ENCODE results near the gene SIVA1. TPM values are rescaled to one million over a fixed set of nuclear protein-coding genes. Genes with fewer than 3 reads are reported as not detected.

The SIVA1 gene
- total RNA-seq, 1 donor from 2014 or later: 30.5 TPM

DNA sequence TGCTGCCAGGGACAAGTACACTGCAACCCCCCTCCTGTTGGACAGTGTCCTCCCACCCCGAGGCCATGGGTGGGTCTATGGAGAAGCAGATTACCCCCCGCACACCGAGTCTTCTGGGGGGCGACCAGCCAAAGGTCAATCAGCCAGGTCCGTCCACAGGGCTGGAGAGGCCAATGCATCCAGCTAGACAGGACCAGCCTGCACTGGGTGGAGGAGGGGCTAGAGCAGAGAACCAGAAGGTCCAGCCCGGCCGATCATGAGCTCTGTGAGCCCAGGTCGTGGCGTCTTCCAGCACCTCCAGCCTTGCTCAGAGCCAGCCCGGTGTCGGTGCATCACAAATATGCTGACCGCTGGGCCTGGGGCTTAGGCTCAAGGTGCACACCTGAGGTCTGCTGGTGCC, 37.1 kb upstream of the SIVA1 start:
- no peak for DNase-seq
- H3K36me3 Mint-ChIP-seq (ENCODE audit: unreplicated experiment): no peaks in the 10 kb centered on the region

DNA sequence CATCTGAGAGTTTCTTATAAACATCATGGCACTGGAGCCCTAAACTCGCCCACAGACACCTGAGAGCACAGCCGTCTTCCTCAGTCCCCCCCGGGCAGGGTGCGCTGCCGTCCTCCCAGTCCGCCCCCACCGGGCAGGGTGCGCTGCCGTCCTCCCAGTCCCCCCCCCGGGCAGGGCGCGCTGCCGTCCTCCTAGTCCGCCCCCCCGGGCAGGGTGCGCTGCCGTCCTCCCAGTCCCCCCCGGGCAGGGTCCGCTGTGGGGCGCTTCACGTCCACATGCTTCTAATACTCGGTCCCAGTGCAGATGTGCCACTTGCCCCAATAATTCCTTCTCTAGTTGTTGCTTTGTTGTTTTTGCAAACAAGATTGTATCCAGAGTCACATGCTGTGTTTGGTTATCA, 35.8 kb upstream of the SIVA1 start:
- no peaks in the 10 kb centered on the region for H3K4me1 Mint-ChIP-seq (ENCODE audit: low read depth, unreplicated experiment)
- DNase-seq: no peak
- no peak overlapping the region for H3K27ac Mint-ChIP-seq (ENCODE audit: unreplicated experiment)
- no peak overlapping the region for H3K4me3 Mint-ChIP-seq (ENCODE audit: unreplicated experiment)
- peaks cover 7% of the 10 kb centered on the region for H3K27me3 Mint-ChIP-seq (ENCODE audit: unreplicated experiment)
- H3K9me3 Mint-ChIP-seq (ENCODE audit: unreplicated experiment): peaks cover 4% of the 10 kb centered on the region
- TF ChIP-seq, protein P1, sequence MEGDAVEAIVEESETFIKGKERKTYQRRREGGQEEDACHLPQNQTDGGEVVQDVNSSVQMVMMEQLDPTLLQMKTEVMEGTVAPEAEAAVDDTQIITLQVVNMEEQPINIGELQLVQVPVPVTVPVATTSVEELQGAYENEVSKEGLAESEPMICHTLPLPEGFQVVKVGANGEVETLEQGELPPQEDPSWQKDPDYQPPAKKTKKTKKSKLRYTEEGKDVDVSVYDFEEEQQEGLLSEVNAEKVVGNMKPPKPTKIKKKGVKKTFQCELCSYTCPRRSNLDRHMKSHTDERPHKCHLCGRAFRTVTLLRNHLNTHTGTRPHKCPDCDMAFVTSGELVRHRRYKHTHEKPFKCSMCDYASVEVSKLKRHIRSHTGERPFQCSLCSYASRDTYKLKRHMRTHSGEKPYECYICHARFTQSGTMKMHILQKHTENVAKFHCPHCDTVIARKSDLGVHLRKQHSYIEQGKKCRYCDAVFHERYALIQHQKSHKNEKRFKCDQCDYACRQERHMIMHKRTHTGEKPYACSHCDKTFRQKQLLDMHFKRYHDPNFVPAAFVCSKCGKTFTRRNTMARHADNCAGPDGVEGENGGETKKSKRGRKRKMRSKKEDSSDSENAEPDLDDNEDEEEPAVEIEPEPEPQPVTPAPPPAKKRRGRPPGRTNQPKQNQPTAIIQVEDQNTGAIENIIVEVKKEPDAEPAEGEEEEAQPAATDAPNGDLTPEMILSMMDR (IDR thresholded peaks at IDR 0.05; ENCODE audit: partially characterized antibody, unreplicated experiment): no peak
- no peaks in the 10 kb centered on the region for H3K36me3 Mint-ChIP-seq (ENCODE audit: unreplicated experiment)

More for the DNA sequence above, 37.1 kb upstream of the SIVA1 start:
- Mint-ChIP-seq H3K27me3 (ENCODE audit: unreplicated experiment) (peaks cover 5% of the 10 kb centered on the region), H3K4me3 (ENCODE audit: unreplicated experiment) (no peak overlapping the region), H3K27ac (ENCODE audit: unreplicated experiment) (no peak overlapping the region), H3K9me3 (ENCODE audit: unreplicated experiment) (peaks cover 4% of the 10 kb centered on the region), H3K4me1 (ENCODE audit: low read depth, unreplicated experiment) (no peaks in the 10 kb centered on the region)
- TF ChIP-seq, protein P1 (IDR thresholded peaks at IDR 0.05; ENCODE audit: partially characterized antibody, unreplicated experiment): no peak

DNA sequence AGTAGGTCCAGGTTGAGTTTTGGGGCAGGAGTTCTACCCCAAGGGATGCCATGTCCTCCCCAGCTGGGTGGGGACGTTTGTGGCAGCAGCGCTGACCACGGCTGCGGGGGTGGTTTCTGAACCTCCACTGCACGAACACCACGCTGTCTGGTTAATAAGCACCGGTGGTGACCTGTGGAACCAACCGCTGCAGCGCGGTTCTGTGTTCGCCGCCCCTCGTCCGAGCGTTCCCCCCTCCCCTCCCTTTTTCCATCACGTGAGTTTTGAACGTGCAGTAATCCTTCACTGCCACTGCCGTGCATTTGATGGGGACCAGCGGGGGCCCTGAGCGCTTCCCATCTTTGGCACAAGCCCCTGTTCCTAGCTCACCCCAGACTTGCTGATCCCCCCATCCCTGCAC, 35.3 kb upstream of the SIVA1 start:
- no peak overlapping the region for H3K4me3 Mint-ChIP-seq (ENCODE audit: unreplicated experiment)
- H3K9me3 Mint-ChIP-seq (ENCODE audit: unreplicated experiment): peaks cover 7% of the 10 kb centered on the region
- H3K27ac Mint-ChIP-seq (ENCODE audit: unreplicated experiment): no peak overlapping the region
- TF ChIP-seq, protein P1 (IDR thresholded peaks at IDR 0.05; ENCODE audit: partially characterized antibody, unreplicated experiment): no peak
- no peak for DNase-seq
- H3K27me3 Mint-ChIP-seq (ENCODE audit: unreplicated experiment): peaks cover 8% of the 10 kb centered on the region
- H3K4me1 Mint-ChIP-seq (ENCODE audit: low read depth, unreplicated experiment): peaks cover 2% of the 10 kb centered on the region
- no peaks in the 10 kb centered on the region for H3K36me3 Mint-ChIP-seq (ENCODE audit: unreplicated experiment)

DNA sequence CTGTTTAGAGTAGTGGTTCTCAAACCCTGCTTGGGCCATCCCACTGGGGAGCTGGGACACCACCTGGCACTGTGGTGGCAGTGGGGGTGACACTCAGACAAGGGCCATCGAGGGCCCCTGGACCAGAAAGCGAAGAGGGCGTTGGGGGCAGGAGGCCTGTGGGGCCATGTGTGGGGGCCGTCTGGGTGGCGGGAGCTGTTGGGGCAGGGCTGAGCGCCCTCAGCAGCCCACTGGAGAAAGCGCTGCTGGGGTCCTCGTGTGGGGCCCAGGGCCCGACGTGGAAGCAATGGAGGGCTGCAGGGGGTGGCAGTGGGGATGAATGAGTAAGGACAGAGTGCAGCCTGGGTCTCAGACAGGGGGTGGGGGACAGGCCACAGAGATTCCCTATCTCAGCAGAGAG, 34.8 kb upstream of the SIVA1 start:
- no peak overlapping the region for H3K27ac Mint-ChIP-seq (ENCODE audit: unreplicated experiment)
- no peak for DNase-seq
- peaks cover 8% of the 10 kb centered on the region for H3K27me3 Mint-ChIP-seq (ENCODE audit: unreplicated experiment)
- H3K36me3 Mint-ChIP-seq (ENCODE audit: unreplicated experiment): no peaks in the 10 kb centered on the region
- peaks cover 7% of the 10 kb centered on the region for H3K9me3 Mint-ChIP-seq (ENCODE audit: unreplicated experiment)
- no peak overlapping the region for H3K4me3 Mint-ChIP-seq (ENCODE audit: unreplicated experiment)
- peaks cover 2% of the 10 kb centered on the region for H3K4me1 Mint-ChIP-seq (ENCODE audit: low read depth, unreplicated experiment)
- TF ChIP-seq, protein P1 (IDR thresholded peaks at IDR 0.05; ENCODE audit: partially characterized antibody, unreplicated experiment): no peak

DNA sequence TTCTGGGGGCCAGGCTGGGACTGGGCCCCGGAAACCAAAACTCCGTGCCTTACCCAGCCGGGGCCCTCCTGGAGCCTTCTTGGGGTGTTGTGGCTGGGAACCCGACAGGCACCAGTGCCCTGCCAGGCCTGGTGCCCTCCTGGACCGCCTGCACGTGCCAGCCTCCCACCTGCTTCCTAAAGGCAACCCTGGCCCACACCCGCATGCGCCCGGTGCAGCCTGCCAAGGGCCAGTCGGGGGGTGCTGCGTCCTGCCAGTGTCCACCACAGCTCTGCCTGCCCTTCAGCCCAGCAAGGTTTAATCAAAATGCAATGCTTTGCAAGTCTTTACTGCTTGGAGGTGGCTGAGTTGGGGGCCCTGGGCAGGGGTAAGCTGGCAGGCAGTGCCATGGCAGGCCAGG, 34.1 kb upstream of the SIVA1 start:
- Mint-ChIP-seq H3K4me3 (ENCODE audit: unreplicated experiment) (no peak overlapping the region), H3K36me3 (ENCODE audit: unreplicated experiment) (no peaks in the 10 kb centered on the region), H3K9me3 (ENCODE audit: unreplicated experiment) (peaks cover 7% of the 10 kb centered on the region), H3K27me3 (ENCODE audit: unreplicated experiment) (peaks cover 8% of the 10 kb centered on the region), H3K4me1 (ENCODE audit: low read depth, unreplicated experiment) (peaks cover 2% of the 10 kb centered on the region), H3K27ac (ENCODE audit: unreplicated experiment) (no peak overlapping the region)
- TF ChIP-seq, protein P1 (IDR thresholded peaks at IDR 0.05; ENCODE audit: partially characterized antibody, unreplicated experiment): no peak
- no peak for DNase-seq
